Vagina (tissue), 2 donors: ENCODE measurements around the gene GAREM1. TPM values are rescaled to one million over a fixed set of nuclear protein-coding genes. Genes with fewer than 3 reads are reported as not detected.

Experiments used
- DNase-seq, 2 donors: peaks; one replicate each; pipeline ENCODE4 v3.0.0-alpha.2; 2017; ENCODE audit errors: extremely low spot score in 2 of 2
- H3K27ac ChIP-seq: fragments of 200-600 bp; sonication (generic); one replicate; pipeline ENCODE4 v1.5.1; 2019
- H3K27me3 ChIP-seq: fragments of 200-600 bp; sonication (generic); one replicate; pipeline ENCODE4 v1.5.1; 2019
- H3K36me3 ChIP-seq, 2 donors: fragments of 200-600 bp; sonication (generic); one replicate each; pipeline ENCODE4 v1.5.1; 2017 to 2019
- H3K4me1 ChIP-seq: fragments of 200-600 bp; sonication (generic); one replicate; pipeline ENCODE4 v1.5.1; 2019
- H3K4me3 ChIP-seq, 2 donors: fragments of 200-600 bp; sonication (generic); 1 replicate in 1 of 2; 2 replicates in 1 of 2; pipeline ENCODE4 v1.5.1; 2016 to 2019
- H3K9me3 ChIP-seq: fragments of 200-600 bp; sonication (generic); one replicate; pipeline ENCODE4 v1.5.1; 2019
- POLR2A ChIP-seq, 2 donors: fragments of 450-650 bp; IDR thresholded peaks; one replicate each; pipeline ENCODE4 v1.6.1; 2017; ENCODE audit warnings: antibody characterized with exemption in 2 of 2, mild to moderate bottlenecking in 2 of 2, moderate library complexity in 2 of 2
- POLR2AphosphoS5 ChIP-seq, 2 donors: sonication (generic); formaldehyde crosslinking; IDR thresholded peaks; one replicate each; pipeline ENCODE4 v1.9.0; 2017; ENCODE audit warnings: antibody characterized with exemption in 2 of 2, mild to moderate bottlenecking in 2 of 2, low read depth in 1 of 2; ENCODE audit not compliant: insufficient read depth in 1 of 2
- intact Hi-C: fragments of 100-400 bp; cut with DNase I; formaldehyde crosslinking; loops from one replicate; pipeline ENCODE4 v1.15.1; 2023
- total RNA-seq: library from RNA; depleted of rRNA; stranded (reverse); fragments of >200 nt; gene quantifications from one replicate; pipeline ENCODE4 v1.2.3, GENCODE V29; 2016
- TF ChIP-seq, protein P1 (sequence below), 3 experiments: fragments of 450-650 bp in 2 of 3; fragments of 200-600 bp in 1 of 3; sonication (generic) in 1 of 3; IDR thresholded peaks; one replicate each; pipeline ENCODE4 v1.5.1; 2017 to 2019; ENCODE audit warnings: antibody characterized with exemption in 3 of 3, mild to moderate bottlenecking in 2 of 3, moderate library complexity in 2 of 3

GAREM1 gene
- total RNA-seq, 1 donor from 2014 or later = 15.7 TPM

DNA sequence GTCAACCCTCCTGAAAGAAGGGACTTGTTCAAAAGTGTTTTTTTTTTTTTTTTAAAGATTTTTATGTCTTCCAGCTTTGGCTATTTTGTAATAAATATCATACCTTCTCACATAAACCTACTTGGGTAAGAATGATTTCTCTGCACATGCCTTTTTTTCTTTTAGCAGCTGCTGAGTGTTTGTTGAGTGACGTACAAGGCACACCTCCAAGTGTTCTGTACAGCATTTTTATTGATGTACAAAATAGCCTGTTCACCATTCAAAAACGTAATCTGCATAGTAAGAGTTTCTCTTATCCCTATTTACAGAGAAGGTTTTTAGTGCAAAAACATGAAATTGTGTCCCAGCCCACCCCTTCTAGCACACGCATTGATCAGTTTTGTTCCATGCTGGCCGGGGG, 203.2 kb downstream of the GAREM1 start:
- intact Hi-C loops = no loop called here
- H3K9me3 ChIP-seq = no peaks in the 10 kb centered on the region

DNA sequence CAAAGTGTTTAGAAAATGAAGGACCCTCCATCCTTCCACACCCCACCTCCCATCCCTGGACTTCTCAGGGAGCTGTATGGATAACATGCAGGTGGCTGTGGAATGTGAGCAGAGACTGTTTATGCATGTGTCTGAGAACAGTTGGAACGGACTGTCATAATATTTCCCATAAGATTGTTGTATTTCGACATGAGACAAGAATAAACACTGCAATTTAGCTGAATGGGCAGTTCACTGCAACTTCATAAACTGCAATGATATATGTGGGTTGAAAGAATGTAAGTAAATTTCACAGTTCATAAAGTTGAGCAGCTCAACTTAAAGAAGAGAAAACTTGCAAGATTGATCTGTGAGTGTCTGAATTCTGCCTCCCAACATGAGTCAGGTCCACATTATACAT, 206.3 kb downstream of the GAREM1 start:
- no peaks in the 10 kb centered on the region for H3K9me3 ChIP-seq
- no peaks in the 10 kb centered on the region for H3K27me3 ChIP-seq
- no peaks in the 10 kb centered on the region for H3K4me1 ChIP-seq
- TF ChIP-seq POLR2AphosphoS5 (IDR thresholded peaks at IDR 0.05; ENCODE audit: insufficient read depth in 1 of 2, low read depth in 1 of 2) (no peak), POLR2A (IDR thresholded peaks at IDR 0.05) (no peak)
- TF ChIP-seq, protein P1, sequence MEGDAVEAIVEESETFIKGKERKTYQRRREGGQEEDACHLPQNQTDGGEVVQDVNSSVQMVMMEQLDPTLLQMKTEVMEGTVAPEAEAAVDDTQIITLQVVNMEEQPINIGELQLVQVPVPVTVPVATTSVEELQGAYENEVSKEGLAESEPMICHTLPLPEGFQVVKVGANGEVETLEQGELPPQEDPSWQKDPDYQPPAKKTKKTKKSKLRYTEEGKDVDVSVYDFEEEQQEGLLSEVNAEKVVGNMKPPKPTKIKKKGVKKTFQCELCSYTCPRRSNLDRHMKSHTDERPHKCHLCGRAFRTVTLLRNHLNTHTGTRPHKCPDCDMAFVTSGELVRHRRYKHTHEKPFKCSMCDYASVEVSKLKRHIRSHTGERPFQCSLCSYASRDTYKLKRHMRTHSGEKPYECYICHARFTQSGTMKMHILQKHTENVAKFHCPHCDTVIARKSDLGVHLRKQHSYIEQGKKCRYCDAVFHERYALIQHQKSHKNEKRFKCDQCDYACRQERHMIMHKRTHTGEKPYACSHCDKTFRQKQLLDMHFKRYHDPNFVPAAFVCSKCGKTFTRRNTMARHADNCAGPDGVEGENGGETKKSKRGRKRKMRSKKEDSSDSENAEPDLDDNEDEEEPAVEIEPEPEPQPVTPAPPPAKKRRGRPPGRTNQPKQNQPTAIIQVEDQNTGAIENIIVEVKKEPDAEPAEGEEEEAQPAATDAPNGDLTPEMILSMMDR (IDR thresholded peaks at IDR 0.05) = no peak
- intact Hi-C loops = no loop called here
- H3K4me3 ChIP-seq = no peak overlapping the region
- peaks cover 0 to 22% of the 10 kb centered on the region in 2 donors for H3K36me3 ChIP-seq
- H3K27ac ChIP-seq = no peak overlapping the region
- DNase-seq = no peak

More for the DNA sequence above, 203.2 kb downstream of the GAREM1 start:
- Histone ChIP-seq H3K4me1 (no peaks in the 10 kb centered on the region), H3K36me3 (peaks cover 3 to 30% of the 10 kb centered on the region in 2 donors), H3K4me3 (no peak overlapping the region), H3K27me3 (no peaks in the 10 kb centered on the region), H3K27ac (no peak overlapping the region)
- TF ChIP-seq POLR2AphosphoS5 (IDR thresholded peaks at IDR 0.05; ENCODE audit: insufficient read depth in 1 of 2, low read depth in 1 of 2) (no peak), POLR2A (IDR thresholded peaks at IDR 0.05) (no peak)
- TF ChIP-seq, protein P1 (IDR thresholded peaks at IDR 0.05) = no peak
- DNase-seq = no peak

DNA sequence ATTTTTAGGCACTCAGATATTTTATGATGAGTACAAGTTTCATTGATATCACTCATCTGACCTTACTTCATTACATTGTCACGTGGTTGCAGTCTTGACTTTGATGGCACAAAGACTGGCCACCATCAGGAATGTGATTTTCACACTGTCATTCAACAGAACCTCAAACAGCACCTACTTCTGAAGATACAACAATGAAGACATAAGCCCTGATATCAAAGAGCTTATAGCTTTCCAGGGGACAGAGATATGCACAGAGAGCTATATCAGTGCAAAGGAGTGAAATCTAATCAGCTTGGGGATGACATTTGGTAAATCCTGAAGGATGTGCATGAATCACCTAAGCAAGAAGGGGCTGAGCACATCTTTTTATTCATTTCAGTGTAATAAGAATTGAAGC, 208.6 kb downstream of the GAREM1 start:
- H3K27me3 ChIP-seq = no peaks in the 10 kb centered on the region
- no peaks in the 10 kb centered on the region for H3K9me3 ChIP-seq
- H3K36me3 ChIP-seq = no peaks in the 10 kb centered on the region
- intact Hi-C loops = no loop called here
- DNase-seq = no peak
- no peak overlapping the region for H3K4me3 ChIP-seq
- H3K27ac ChIP-seq = no peak overlapping the region
- no peaks in the 10 kb centered on the region for H3K4me1 ChIP-seq
- TF ChIP-seq POLR2AphosphoS5 (IDR thresholded peaks at IDR 0.05; ENCODE audit: insufficient read depth in 1 of 2, low read depth in 1 of 2) (no peak), POLR2A (IDR thresholded peaks at IDR 0.05) (no peak)
- TF ChIP-seq, protein P1 (IDR thresholded peaks at IDR 0.05) = no peak

DNA sequence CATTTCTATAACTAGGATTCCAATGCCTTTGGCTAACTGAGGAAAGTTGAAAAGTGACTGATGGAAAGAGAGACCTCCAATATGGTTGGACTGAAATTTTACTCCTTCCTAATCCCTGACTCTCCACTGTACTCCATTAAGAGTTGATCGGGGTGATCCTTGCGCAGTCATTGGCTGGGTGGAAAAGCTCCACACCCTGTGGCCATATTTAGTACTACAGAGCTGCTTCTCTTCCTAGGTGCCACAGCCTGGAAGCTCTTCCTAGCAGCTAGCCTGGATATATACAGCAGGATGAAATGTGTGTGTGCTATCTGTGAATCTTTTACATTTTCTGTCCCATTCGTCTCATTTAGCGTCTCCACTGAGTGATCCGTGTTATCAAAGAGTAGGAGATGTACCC, 209.7 kb downstream of the GAREM1 start:
- H3K4me1 ChIP-seq = no peaks in the 10 kb centered on the region
- no peak for DNase-seq
- no peaks in the 10 kb centered on the region for H3K36me3 ChIP-seq
- no peaks in the 10 kb centered on the region for H3K27me3 ChIP-seq
- H3K4me3 ChIP-seq = no peak overlapping the region
- H3K27ac ChIP-seq = no peak overlapping the region
- no peaks in the 10 kb centered on the region for H3K9me3 ChIP-seq
- TF ChIP-seq, protein P1 (IDR thresholded peaks at IDR 0.05) = no peak
- TF ChIP-seq POLR2AphosphoS5 (IDR thresholded peaks at IDR 0.05; ENCODE audit: insufficient read depth in 1 of 2, low read depth in 1 of 2) (no peak), POLR2A (IDR thresholded peaks at IDR 0.05) (no peak)
- intact Hi-C loops = no loop called here

DNA sequence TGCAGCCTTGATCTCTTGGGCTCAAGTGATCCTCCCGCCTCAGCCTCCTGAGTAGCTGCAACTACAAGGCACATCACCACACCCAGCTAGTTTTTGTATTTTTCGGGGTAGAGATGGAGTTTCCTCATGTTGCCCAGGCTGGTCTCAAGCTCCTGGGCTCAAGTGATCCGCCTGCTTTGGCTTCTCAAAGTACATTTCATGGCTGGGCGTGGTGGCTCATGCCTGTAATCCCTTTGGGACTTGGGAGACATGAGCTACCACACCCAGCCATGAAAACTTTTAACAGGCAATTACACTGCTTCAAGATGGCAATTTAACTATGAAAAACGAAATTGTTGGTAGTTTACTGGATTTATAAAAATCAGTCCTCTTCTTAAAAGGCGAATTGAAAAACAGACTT, 211.1 kb downstream of the GAREM1 start:
- intact Hi-C loops = loop anchor here (10.0 kb wide), 1 partner anchor 665 kb away; no protein-coding TSS in a partner anchor
- Histone ChIP-seq H3K4me3 (no peak overlapping the region), H3K27ac (no peak overlapping the region), H3K9me3 (no peaks in the 10 kb centered on the region), H3K36me3 (no peaks in the 10 kb centered on the region), H3K27me3 (no peaks in the 10 kb centered on the region), H3K4me1 (no peaks in the 10 kb centered on the region)
- DNase-seq = no peak
- TF ChIP-seq POLR2A (IDR thresholded peaks at IDR 0.05) = no peak
- TF ChIP-seq, protein P1 (IDR thresholded peaks at IDR 0.05) = no peak
- TF ChIP-seq POLR2AphosphoS5 (IDR thresholded peaks at IDR 0.05; ENCODE audit: insufficient read depth in 1 of 2, low read depth in 1 of 2) = no peak
